Stimulated activated CD8-positive, alpha-beta memory T cell treated with anti-CD3 and anti-CD28 coated beads, Interleukin-12 subunit alpha, Interleukin-12 subunit beta, amount 100 ng/mL, for 24 hours (primary cell): ENCODE data around the gene MPO.

Source experiments
- DNase-seq: peaks from one replicate; pipeline ENCODE4 v3.0.0-alpha.2; 2020; ENCODE audit errors: extremely low read depth

The MPO gene

DNA sequence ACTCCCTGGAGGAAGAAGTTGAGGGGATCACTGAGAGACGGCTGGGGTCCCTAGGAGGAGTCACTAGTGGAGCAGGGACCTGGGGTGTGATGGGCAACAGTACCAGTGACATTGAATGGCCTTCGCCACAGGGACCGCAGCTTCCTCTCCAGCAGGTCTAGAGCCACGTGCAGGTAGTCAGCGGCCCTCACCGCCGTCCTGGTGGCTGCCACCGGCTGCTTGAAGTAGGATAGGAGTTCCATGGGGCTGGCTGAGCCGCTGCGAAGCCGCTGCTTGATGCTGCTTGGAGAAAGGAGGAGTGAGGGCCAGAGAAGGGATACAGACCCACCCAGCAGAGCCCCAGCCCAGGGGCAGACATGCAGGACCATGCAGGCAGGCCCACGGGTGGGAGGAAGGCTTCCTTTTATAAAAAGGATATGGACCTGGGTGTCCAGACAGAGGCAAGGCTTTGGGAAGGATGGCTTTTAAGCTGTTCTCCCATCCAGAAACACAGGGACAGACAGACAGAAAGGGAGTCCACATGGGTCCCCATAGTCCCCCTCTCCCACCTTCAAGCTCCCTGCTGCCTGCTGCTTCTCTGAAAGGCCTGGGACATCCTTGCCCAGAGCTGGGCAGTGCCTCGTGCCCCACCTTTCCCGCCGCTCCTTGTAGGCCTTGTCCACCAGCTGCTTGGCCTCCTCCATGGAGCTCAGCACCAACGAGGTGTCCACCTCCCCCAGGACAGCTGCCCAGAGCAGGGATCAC is 827 bp downstream of the MPO start:
- no peak for DNase-seq

DNA sequence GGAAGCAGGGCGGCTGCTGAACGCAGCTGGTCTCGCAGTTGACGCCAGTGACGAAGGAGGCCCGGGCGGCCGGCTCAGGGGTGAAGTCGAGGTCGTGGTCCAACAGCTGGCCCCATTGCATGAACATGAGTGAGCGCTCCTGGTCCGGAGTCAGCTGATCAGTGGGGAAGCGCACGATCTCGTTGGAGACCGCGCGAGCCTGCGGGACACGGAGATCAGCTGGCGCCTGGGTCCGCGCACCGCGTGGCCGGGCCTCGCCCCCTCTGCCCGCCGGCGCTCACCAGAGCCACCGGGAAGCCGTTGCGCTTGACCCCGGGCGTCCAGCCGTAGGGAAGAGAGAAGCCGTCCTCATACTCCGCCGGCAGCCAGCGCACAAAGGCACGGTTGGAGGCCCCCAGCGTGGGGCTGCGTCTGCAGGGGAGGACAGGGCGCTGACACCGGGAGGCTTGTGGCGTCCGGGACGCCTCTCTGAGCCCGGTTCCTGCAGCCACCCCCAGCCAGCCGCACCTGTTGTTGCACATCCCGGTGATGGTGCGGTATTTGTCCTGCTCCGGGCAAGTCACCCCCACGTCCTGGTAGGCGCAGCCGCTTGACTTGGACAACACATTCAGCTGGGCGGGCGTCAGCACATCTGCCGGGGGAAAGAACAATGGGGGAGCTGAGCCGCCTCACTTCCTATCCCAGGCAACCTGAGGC is 1.6 kb downstream of the MPO start:
- no peak for DNase-seq

- DNase-seq: no peak
Observed at GRCh38 chr17:58278661-58279015, 2.1 kb downstream of the MPO start.

DNA sequence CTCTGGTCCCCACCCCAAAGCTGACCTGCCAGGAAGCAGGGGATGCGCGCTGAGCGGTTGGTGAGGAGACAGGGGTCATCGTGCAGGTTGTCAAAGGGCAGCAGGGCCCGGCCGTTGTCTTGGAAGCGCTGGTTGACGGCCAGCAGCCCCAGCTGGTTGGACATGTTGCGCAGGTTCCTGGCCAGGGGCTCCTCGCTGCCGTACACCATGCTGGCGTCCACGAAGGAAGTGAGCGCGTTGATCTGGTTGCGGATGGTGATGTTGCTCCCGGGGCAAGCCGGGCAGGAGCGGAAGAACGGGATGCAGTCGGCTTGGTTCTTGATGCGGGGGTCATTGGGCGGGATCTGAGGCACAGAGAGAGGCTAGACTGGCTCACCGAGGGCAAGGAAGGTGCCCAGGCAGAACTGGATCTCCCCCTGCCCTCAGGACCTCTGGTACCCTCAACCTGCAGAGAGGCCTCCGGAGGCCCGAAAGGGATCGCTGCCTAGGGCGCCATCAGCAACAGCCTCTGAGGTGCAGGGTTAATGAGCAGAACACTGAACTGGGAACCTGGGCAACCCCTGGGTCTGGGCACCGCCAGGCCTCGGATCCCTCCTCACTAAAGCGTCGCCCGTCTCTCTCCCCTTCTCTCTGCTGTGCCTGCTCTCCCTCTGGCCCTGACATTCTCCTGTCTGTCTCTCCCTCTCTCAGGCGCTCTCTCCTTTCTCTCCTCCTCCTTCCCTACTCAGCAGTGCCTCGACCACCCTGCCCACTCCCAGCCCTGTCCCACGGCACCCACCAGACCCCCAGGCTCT is 2.7 kb downstream of the MPO start:
- DNase-seq: no peak

GRCh38 chr17:58277107-58277801 is 3.5 kb downstream of the MPO start:
- no peak for DNase-seq

- no peak for DNase-seq
Observed at GRCh38 chr17:58276423-58276822, 4.3 kb downstream of the MPO start.

GRCh38 chr17:58275417-58275816 is 5.3 kb downstream of the MPO start:
- no peak for DNase-seq

DNA sequence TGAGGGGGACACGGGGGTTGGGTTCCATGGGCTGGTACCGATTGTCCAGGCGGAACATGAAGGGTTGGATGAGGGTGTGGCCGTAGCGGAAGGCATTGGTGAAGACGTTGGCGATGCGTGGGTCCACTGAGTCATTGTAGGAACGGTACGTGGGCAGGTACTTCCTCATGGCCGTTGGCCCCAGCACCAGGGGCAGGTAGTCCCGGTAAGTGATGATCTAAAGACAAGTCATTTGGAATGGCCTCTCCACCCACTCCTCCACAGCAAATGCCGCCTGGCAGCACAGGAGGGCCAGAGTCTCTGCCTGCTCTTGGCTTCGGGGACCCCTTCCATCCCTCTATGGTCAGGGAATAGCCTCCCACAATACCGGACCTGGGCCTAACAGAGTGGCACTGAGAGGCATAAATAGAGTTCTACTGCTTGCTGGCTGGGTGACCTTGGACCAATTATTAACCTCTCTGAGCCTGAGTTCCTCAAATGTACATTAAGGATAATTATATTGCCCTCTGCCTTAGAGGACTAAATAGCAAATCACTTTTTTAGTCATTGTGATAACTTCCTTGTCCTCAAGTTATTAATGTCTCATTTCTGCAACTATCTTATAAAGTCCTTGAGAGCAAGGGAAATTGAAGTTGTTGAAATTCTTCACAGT is 7.2 kb downstream of the MPO start:
- DNase-seq: no peak

DNA sequence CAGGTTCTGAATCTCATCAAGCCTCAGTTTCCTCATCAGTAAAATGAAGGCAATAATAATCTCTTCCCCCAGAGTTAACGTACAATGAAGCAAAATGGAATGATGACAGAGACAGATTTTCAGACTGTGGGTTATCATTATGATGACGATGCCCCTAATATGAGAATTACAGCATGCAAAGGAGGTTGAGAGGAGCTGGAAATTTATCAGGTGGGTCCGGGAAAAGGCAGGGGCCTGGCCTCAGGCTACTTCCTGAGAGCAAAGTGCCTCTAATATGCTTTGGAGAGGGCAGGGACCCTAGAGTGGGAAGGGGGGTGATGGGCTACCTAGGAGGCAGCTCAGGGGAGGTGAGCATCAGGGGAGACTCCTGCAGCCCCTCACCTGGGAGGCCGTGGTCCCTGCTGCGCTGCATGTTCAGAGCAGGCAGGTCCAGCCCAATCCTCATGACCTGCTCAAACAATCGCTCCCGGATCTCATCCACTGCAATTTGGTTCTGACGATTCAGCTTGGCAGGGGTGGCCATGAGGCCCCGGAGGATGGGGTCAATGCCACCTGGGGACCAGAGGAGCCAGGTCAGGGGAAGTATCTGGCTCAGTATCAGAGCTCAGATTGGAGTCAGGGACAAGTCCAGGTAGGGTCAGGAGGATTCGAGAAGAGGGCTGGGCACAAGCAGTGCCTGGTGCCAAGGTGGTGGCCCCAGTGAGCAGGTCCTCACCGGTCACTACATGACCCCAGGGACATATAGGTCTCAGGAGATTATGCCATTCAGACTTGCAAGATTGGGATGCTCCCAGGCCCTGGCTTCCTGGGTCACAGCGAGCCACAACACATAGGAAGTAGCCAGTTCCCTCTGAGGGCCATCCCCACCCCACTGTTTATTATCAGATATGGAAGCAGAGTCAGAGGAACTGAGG is 8.1 kb downstream of the MPO start:
- no peak for DNase-seq

DNA sequence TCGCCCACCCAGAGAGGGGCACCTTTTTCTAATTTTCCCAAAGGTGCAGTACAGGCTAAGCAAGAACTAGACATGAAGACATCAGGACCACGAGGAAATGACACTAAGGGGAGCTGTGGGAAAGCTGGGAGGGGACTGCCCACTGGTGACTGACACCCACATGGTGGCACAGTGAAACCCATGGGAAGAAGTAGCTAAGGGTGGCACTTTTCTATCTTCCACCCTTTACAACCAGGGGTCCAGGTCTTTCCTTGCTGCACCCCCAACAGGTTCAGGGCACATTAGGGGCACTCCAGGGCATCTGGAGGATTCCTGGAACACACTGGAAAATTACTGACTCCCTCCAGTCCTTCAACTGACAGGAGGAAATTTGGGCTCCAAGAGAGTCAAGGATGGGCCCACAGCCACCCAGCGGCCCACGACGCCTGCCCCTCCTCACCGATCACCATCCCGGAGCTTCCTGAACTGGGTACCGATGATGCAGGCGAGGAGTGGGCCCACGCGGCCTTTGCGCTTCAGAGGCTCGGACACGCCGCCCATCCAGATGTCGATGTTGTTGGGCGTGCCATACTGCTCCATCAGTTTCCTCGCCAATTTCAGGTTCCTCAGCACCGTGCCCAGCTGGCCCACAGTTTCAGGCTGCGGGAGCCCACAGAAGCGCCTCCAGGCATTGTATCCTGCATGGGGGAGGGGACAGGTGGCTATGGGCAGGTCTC is 9.4 kb downstream of the MPO start:
- no peak for DNase-seq

GRCh38 chr17:58270476-58271215 is 10.1 kb downstream of the MPO start:
- no peak for DNase-seq

- no peak for DNase-seq
Observed at GRCh38 chr17:58269557-58270291, 11.0 kb downstream of the MPO start.

GRCh38 chr17:58268774-58269556 is 11.8 kb downstream of the MPO start:
- no peak for DNase-seq

DNA sequence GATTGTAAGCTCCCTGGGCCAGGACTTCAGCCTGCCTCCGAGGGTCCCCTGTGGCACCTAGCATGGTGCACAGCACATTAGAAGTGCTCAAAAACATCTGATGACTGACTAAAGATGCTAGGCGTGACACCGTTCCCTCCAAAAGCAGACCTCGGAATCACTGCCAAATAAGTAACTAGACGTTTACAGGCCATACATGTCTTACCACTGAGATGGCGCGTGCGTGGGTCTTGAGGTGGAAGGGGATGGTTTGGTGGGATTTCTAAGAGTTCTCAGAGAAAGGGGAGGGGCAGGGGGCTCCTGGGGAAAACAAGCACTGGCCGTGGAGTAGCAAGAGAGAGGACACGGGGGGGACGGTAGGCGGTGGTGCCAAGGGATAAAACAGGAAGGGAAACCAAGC is 12.4 kb downstream of the MPO start:
- DNase-seq: no peak

GRCh38 chr17:58267347-58268324 is 13.1 kb downstream of the MPO start:
- DNase-seq: no peak
